OCI-LY3 (cell line): ENCODE results near the gene SVIL.

Experiments
- H2AFZ ChIP-seq: fragments of 200-600, 300-600 bp; shearing (Covaris generic); 2 replicates; pipeline ENCODE4 v1.6.0; 2014; ENCODE audit warnings: antibody characterized with exemption, low read depth, low read length
- H3K27ac ChIP-seq: fragments of 200-600, 300-600 bp; sonication (generic); 2 replicates; pipeline ENCODE4 v1.5.1; 2014; ENCODE audit warnings: mild to moderate bottlenecking, low read length, moderate library complexity, mixed read lengths
- H3K27me3 ChIP-seq: fragments of 200-600, 300-600 bp; sonication (generic); 2 replicates; pipeline ENCODE4 v1.6.1; 2014; ENCODE audit warnings: low read depth, low read length, mixed read lengths
- H3K36me3 ChIP-seq: fragments of 200-600, 300-600 bp; sonication (generic); replicated peaks from 2 replicates; pipeline ENCODE3; 2014; ENCODE audit warnings: low read depth, low read length, mixed read lengths
- H3K4me1 ChIP-seq: fragments of 300-600, 200-600 bp; sonication (generic); 2 replicates; pipeline ENCODE4 v1.6.1; 2014; ENCODE audit warnings: low read length, mixed read lengths
- H3K4me2 ChIP-seq: fragments of 200-600, 300-600 bp; sonication (generic); 2 replicates; pipeline ENCODE4 v1.6.1; 2014; ENCODE audit warnings: low read length, mixed read lengths
- H3K4me3 ChIP-seq: fragments of 300-600, 200-600 bp; sonication (generic); 2 replicates; pipeline ENCODE4 v1.5.1; 2014; ENCODE audit warnings: antibody characterized with exemption, mild to moderate bottlenecking, low read length, moderate library complexity
- H3K79me2 ChIP-seq: fragments of 300-600, 200-600 bp; shearing (Covaris generic); 2 replicates; pipeline ENCODE4 v1.6.1; 2014; ENCODE audit warnings: mild to moderate bottlenecking, low read length, mixed read lengths
- H3K9ac ChIP-seq: fragments of 300-600, 200-600 bp; shearing (Covaris generic); 2 replicates; pipeline ENCODE4 v1.6.0; 2014; ENCODE audit warnings: mild to moderate bottlenecking, low read length, moderate library complexity
- H3K9me3 ChIP-seq: fragments of 200-600, 300-600 bp; shearing (Covaris generic); 2 replicates; pipeline ENCODE4 v1.6.1; 2014; ENCODE audit warnings: low read length, mixed read lengths; ENCODE audit not compliant: insufficient read depth
- H4K20me1 ChIP-seq: fragments of 200-600, 300-600 bp; sonication (generic); 2 replicates; pipeline ENCODE4 v1.6.1; 2016; ENCODE audit warnings: low read length, mixed read lengths; ENCODE audit not compliant: insufficient read depth
- EZH2phosphoT487 ChIP-seq: fragments of 200-600 bp; shearing (Covaris generic); IDR thresholded peaks from 2 replicates; pipeline ENCODE4 v1.6.1; 2018; ENCODE audit warnings: antibody characterized with exemption, mixed run types, low read depth
- TF ChIP-seq, protein P1 (sequence below): fragments of 200-600, 300-600 bp; sonication (generic); IDR thresholded peaks from 2 replicates; pipeline ENCODE4 v1.5.1; 2014; ENCODE audit warnings: antibody characterized with exemption, low read length, low read depth

Gene SVIL

DNA sequence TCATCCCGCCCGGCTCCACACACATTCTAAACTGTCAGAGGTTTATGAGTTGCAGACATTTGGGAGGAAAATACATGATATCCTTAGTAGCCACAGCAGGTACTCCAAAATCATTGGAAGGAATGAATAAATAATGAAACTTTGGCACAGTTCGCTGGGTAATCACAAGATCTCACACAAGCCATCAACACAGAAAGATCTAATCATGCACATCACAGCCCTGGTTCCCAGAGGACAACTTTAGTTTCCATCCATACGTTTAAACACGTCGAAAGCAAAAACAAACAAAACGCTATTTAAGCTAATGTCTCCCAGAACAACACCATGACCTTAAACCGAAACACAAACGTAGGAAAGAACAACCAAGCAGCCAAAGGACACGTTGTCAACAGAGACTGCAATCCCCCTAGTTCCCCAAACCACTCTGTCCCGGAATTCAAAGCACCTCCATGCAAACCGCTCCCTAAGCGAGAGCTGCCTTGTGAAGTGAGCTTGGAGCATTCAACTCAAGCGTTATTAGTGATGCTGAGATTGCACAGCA is 12.3 kb downstream of the SVIL start:
- no peaks in the 10 kb centered on the region for H3K79me2 ChIP-seq
- H3K27ac ChIP-seq: no peak overlapping the region
- H3K36me3 ChIP-seq: no peaks in the 10 kb centered on the region
- no peaks in the 10 kb centered on the region for H3K9me3 ChIP-seq
- H3K4me1 ChIP-seq: no peaks in the 10 kb centered on the region
- H3K9ac ChIP-seq: no peak overlapping the region
- no peak overlapping the region for H3K4me3 ChIP-seq
- H4K20me1 ChIP-seq: no peaks in the 10 kb centered on the region
- H3K27me3 ChIP-seq: no peaks in the 10 kb centered on the region
- H2AFZ ChIP-seq: no peak overlapping the region
- TF ChIP-seq, protein P1, sequence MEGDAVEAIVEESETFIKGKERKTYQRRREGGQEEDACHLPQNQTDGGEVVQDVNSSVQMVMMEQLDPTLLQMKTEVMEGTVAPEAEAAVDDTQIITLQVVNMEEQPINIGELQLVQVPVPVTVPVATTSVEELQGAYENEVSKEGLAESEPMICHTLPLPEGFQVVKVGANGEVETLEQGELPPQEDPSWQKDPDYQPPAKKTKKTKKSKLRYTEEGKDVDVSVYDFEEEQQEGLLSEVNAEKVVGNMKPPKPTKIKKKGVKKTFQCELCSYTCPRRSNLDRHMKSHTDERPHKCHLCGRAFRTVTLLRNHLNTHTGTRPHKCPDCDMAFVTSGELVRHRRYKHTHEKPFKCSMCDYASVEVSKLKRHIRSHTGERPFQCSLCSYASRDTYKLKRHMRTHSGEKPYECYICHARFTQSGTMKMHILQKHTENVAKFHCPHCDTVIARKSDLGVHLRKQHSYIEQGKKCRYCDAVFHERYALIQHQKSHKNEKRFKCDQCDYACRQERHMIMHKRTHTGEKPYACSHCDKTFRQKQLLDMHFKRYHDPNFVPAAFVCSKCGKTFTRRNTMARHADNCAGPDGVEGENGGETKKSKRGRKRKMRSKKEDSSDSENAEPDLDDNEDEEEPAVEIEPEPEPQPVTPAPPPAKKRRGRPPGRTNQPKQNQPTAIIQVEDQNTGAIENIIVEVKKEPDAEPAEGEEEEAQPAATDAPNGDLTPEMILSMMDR: no peak
- no peak for TF ChIP-seq EZH2phosphoT487
- no peak overlapping the region for H3K4me2 ChIP-seq

DNA sequence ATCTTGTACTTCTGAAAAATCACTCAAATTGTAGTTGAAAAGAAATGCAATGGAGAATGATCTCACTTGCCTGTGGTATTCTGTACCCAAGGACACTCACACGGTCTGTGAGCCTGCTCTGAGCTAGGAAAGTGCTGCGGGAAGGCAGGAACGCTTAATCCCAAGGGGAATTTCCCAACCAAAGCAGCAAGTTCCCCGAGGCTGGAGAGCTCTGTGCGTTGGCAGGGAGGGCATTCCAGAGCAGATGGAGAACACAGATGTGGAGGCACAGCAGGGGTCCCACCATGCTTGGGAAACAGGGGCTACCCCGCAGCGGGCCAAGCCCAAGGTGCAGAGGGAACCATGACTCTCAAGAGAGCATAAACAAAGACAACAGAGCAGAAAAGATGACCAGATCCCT is 13.6 kb downstream of the SVIL start:
- no peak overlapping the region for H3K9ac ChIP-seq
- no peaks in the 10 kb centered on the region for H3K4me1 ChIP-seq
- no peaks in the 10 kb centered on the region for H3K9me3 ChIP-seq
- no peak overlapping the region for H2AFZ ChIP-seq
- no peaks in the 10 kb centered on the region for H3K79me2 ChIP-seq
- no peaks in the 10 kb centered on the region for H4K20me1 ChIP-seq
- no peak overlapping the region for H3K4me3 ChIP-seq
- H3K27me3 ChIP-seq: no peaks in the 10 kb centered on the region
- TF ChIP-seq, protein P1: no peak
- TF ChIP-seq EZH2phosphoT487: no peak
- no peak overlapping the region for H3K4me2 ChIP-seq
- H3K36me3 ChIP-seq: no peaks in the 10 kb centered on the region
- H3K27ac ChIP-seq: no peak overlapping the region

DNA sequence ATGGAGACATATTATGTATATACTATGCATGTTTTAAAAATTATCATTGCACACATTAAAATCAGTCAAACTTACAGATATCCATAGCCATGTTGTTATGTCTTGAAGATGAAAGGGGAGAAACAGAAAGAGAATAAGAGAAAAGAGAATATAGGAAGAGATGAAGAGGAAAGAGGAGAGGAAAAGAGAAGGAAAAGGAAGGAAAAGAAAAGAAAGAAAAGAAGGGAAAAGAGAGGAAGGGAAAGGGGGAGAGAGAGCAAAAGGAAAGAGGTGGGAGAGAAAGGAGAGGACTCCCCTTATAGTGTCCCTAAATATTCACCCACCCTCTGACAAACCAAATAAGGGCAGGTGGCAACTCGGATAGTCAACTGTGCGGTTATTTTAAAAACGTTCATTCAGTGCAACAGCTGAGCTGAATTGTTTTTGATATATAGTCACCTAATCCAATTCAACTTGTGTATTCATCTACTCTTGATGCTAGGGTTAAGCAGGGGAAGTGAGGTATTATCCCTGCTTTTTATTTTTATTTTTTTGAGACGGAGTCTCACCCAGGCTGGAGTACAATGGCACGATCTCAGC is 14.6 kb downstream of the SVIL start:
- Histone ChIP-seq H3K36me3 (no peaks in the 10 kb centered on the region), H3K4me1 (no peaks in the 10 kb centered on the region), H3K79me2 (no peaks in the 10 kb centered on the region), H3K4me3 (no peak overlapping the region), H3K9ac (no peak overlapping the region), H2AFZ (no peak overlapping the region), H3K27ac (no peak overlapping the region), H3K4me2 (no peak overlapping the region), H3K27me3 (no peaks in the 10 kb centered on the region), H3K9me3 (no peaks in the 10 kb centered on the region), H4K20me1 (no peaks in the 10 kb centered on the region)
- TF ChIP-seq, protein P1: no peak
- no peak for TF ChIP-seq EZH2phosphoT487

DNA sequence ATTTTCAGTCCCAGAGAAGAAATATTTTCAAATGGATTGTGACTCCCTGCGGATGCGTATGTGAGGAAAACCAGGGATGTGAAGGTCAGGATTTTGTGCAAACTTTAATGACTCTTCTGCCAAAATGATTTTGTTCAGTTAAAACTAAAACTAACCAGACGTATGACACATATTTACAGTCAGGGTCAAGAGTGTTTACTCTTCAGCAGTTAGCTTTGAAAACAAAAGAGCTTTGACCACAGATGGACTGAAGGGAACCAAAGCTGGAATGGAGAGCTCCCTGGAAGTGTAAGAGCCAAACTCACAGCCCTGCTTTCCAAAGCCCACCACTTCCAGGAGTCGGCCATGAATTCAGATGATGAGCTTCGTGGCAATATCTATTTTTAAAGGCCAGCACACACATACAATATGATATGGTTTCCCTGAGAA is 15.5 kb downstream of the SVIL start:
- Histone ChIP-seq H3K4me2 (no peak overlapping the region), H3K9me3 (no peaks in the 10 kb centered on the region), H4K20me1 (no peaks in the 10 kb centered on the region), H3K36me3 (no peaks in the 10 kb centered on the region), H3K9ac (no peak overlapping the region), H2AFZ (no peak overlapping the region), H3K4me1 (no peaks in the 10 kb centered on the region), H3K79me2 (no peaks in the 10 kb centered on the region), H3K27me3 (no peaks in the 10 kb centered on the region), H3K27ac (no peak overlapping the region), H3K4me3 (no peak overlapping the region)
- TF ChIP-seq, protein P1: no peak
- no peak for TF ChIP-seq EZH2phosphoT487
